Cardiac fibroblast (primary cell): ENCODE data around the gene FAM114A2.

ENCODE experiments used
- DNase-seq, 2 donors: peaks; one replicate each; pipeline versions ENCODE4 v3.0.0 to v3.0.0-alpha.2; 2010; ENCODE audit warnings: low read depth in 2 of 2
- H3K4me3 ChIP-seq, 2 donors: replicated peaks in 1 of 2; 1 replicate in 1 of 2; 2 replicates in 1 of 2; pipeline ENCODE4 v1.5.1; 2011; ENCODE audit warnings: low read depth in 2 of 2, low read length in 2 of 2, mild to moderate bottlenecking in 2 of 2, moderate library complexity in 1 of 2
- TF ChIP-seq, protein P1 (sequence below): IDR thresholded peaks from one replicate; pipeline ENCODE4 v1.5.1; 2011; ENCODE audit warnings: low read depth, mild to moderate bottlenecking, low read length, inconsistent platforms

The FAM114A2 gene

DNA sequence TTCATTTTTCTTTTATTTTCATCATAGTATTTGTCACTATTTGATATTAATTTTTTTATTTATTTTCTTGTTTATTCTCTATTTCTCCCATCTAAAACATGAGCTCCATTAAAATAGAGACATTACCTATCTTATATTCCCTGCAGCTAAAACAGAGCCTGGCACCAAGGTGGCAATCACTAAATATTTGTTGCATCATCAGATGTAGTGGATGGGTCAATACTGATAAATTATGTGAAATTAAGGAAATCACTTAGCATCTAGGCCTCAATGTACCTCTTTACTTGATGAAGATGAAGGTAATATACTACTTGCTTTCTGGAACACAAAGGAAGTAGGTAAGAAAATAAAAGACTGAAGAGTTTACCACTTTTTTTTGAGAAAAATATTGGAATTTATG, 24.7 kb upstream of the FAM114A2 start:
- TF ChIP-seq, protein P1, sequence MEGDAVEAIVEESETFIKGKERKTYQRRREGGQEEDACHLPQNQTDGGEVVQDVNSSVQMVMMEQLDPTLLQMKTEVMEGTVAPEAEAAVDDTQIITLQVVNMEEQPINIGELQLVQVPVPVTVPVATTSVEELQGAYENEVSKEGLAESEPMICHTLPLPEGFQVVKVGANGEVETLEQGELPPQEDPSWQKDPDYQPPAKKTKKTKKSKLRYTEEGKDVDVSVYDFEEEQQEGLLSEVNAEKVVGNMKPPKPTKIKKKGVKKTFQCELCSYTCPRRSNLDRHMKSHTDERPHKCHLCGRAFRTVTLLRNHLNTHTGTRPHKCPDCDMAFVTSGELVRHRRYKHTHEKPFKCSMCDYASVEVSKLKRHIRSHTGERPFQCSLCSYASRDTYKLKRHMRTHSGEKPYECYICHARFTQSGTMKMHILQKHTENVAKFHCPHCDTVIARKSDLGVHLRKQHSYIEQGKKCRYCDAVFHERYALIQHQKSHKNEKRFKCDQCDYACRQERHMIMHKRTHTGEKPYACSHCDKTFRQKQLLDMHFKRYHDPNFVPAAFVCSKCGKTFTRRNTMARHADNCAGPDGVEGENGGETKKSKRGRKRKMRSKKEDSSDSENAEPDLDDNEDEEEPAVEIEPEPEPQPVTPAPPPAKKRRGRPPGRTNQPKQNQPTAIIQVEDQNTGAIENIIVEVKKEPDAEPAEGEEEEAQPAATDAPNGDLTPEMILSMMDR = no peak
- DNase-seq = no peak

DNA sequence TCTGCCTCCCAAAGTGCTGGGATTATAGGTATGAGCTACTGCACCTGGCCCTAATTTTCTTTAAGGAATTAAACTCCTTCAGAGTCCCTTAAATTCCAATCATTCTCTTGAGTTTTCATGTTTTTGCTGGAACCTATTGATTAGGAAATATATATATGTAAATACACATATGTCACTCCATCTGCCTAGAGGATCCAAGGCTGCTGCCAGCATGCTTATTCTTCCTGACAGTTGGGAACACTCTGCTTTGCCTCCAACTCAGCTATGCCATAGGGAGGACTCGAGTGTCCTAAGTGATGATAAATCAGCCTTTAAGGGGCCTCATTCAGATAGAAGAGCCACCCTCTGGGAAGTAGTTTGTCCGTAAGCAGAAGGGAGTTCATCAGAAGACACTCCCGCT, 21.9 kb upstream of the FAM114A2 start:
- TF ChIP-seq, protein P1 = no peak
- no peak for DNase-seq

More for the DNA sequence above, 24.7 kb upstream of the FAM114A2 start:
- no peak overlapping the region for H3K4me3 ChIP-seq

DNA sequence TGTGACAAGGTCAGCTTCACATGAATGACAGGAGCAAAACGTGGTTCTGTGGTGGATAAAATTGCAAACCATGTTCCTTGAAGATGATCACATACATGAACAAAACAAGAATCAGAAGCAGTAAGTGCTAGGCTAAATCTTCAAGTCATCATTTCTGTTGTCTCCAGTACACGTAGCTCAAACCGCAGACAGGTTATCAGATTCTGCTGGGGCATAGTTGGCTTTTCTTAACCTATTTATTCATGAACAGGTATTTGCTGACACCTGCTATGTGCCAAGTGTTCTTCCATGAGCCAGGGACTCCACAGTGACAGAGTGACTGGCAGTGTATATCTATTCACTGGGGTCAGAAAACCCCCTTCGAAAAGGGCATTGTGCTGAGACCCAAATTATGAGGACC, 20.9 kb upstream of the FAM114A2 start:
- DNase-seq = no peak
- TF ChIP-seq, protein P1 = no peak
- H3K4me3 ChIP-seq = no peak overlapping the region

More for the DNA sequence above, 21.9 kb upstream of the FAM114A2 start:
- H3K4me3 ChIP-seq = no peak overlapping the region

- H3K4me3 ChIP-seq = no peak overlapping the region
- DNase-seq = no peak
Measured at GRCh38 chr5:154059039-154059430, 20.3 kb upstream of the FAM114A2 start.

GRCh38 chr5:154058055-154059038, 19.6 kb upstream of the FAM114A2 start:
- peak; percentile 32 to 49 for DNase-seq
- TF ChIP-seq, protein P1 = no peak
- no peak overlapping the region for H3K4me3 ChIP-seq

More at GRCh38 chr5:154059039-154059430, 20.3 kb upstream of the FAM114A2 start:
- TF ChIP-seq, protein P1 = no peak

DNA sequence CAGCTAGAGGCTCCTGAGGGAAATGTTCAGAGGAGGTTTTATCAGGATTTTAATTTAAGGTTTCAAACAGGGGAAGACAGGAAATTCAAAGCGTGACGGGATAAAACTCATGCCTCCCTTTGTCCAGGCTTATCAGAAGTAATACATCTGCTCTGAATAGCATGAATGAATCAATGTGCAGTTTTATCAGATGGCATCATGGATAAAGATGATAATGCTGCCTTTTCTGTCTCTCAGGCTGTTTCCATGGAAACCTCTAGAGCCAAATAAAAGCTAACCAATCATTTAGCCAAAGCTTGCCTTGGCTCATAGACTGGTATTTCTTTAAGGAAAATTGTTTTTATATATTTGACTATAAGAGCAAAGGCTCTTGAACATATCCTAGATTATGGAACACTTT, 16.5 kb upstream of the FAM114A2 start:
- H3K4me3 ChIP-seq = no peak overlapping the region
- TF ChIP-seq, protein P1 = no peak
- DNase-seq = no peak
